RPMI7951 (cell line): ENCODE data around the gene MT1M. TPM values are rescaled to one million over a fixed set of nuclear protein-coding genes. Genes with fewer than 3 reads are reported as not detected.
A peak's percentile ranks its signal among the peaks of the same experiment; 100 is the strongest.
"Not testable (repeated sequence)": the region's sequence is repeated elsewhere in the genome, so short reads cannot be mapped to it uniquely, and the experiment has no call there.

Source experiments
- DNase-seq: peaks from one replicate; pipeline ENCODE4 v3.0.0-alpha.2; 2012; ENCODE audit warnings: low read depth
- total RNA-seq: library from RNA; depleted of rRNA; stranded (reverse); fragments of >200 nt; shearing (Covaris generic); gene quantifications from 2 replicates; pipeline ENCODE4 v1.2.3, GENCODE V29; 2014

The MT1M gene
- total RNA-seq, 1 experiment from 2014 or later = 2.3 TPM

DNA sequence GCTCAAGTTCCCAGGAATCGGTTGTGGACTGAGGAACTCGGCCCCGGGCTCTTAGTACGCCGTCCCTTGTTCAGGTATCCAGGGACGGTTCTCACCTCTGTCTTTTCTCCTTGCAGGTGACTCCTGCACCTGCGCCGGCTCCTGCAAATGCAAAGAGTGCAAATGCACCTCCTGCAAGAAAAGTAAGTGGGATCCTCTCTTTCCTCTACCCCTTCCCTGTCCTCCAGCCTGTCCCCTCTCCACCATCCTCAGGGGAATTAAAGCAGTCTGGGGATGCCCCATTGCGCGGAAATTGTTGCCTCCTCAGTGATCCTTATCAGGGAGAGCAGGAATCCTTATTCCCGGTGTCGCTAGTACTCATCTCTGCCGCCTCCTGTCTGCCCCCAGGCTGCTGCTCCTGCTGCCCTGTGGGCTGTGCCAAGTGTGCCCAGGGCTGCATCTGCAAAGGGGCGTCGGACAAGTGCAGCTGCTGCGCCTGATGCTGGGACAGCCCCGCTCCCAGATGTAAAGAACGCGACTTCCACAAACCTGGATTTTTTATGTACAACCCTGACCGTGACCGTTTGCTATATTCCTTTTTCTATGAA, 23.5 kb upstream of the MT1M start:
- DNase-seq = peak; percentile 52

DNA sequence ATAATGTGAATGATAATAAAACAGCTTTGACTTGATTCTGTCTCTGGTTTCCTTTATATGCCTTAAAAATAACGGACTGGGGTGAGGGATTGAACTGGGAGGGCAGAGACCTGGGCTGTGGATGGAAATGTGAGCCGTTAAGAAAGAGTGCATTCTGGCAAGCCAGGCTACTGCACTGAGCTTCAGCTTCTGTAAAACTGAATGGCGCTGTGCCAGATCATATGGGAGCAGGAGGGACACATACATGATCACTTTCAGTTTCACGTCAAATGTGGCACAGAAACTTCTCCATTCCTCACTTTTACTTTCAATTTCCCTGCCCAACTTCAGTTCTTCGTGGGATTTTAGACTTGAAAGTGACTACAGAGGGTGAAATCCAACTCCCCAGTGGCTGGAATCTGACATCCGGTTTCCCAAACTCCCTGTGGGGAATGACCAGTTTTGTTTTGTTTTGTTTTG, 23.0 kb upstream of the MT1M start:
- DNase-seq = peak; percentile 92

DNA sequence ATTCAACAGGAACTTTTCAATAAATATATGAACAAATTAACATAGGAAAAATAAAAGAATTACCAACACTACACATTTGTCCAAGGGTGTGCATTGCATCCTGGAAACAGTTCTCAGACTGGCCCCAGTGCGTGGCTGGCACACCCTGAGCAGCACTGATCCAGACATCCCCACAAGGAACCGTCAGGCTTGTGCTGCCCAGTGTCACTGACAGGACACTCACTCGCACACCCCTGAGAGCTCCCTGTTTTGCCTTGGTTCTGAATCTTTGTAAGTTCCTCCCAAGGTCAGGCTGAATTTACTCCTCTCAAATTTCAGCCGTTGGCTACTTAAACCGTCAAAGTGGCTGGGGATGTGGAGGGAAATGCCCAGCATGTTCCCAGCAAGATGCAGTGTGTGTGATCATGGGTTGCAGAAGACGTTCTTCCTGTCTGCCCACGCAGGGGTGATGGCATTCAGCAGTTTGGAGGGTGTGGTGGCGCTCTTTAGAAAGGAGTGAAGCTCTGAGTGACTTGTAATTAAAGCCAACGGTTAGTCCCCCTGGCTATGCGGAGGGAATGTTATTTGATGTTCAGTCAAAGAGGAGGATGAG, 22.3 kb upstream of the MT1M start:
- DNase-seq = peak; percentile 94

DNA sequence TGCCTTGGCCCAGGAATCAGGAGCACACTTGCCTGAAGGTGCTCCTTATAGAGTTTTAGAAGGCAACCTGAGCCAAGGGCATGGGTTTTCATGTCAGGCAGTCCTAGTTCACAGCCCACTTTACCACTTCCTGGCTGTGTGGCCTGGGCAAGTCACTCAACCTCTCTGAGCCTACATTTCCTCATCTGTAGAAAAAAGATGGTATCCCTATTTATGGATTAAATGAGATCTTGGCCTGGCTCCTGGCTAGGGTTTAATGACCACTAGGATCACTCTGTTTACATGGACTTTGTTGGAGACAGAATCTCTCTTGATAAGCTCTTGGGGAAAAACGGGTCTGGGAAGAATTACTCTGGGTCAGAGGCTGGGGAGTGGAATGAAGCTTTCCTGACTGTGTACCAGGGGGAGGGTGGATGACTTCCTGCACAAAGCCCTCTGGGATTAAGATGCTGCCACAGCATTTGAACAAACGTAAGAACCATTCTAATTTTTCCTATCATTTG, 21.8 kb upstream of the MT1M start:
- DNase-seq = no peak

DNA sequence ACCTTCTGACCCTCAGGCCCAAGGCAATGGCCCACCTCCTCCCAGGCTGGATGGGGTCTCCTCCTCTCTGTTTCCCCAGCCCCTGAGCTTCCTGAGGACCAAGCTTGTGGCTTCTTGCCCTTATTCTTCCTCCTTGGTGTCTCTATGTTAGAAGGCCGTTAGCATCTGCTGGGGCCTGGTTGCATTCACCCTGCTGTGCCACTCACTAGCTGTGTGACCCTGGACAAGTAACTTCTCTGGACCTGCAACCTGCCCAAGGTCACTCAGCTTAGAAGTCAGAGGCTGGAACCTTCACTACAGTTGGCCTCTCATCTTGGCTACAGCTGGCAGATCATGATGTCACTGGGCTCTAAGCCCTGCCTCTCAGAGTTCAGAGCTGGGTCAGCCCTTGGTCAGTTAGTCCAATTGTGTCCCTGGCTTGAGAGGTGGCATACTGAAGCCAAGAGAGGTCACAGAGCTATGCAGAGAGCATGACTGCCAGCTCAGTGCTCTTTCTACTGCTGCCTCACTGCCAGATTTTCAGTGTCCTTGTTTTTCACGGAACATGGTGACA, 21.1 kb upstream of the MT1M start:
- DNase-seq = peak; percentile 80

DNA sequence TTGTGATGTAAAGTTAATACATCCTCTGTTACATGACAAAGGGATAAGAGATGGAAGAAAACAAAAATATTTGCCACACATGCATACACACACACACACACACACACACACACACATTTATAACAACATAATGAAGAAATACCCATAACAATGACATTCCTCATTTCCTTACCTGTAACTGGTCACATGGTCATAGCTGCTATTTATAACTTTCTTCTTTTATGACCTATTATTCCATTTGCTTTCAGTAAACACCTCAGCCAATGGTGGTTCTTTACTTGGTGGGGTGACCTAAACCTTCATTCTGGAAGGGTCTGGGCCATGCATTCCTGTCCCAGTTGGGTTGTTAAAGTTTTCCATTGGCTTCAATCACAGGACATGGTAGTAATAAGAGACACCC, 18.8 kb upstream of the MT1M start:
- DNase-seq = no peak

DNA sequence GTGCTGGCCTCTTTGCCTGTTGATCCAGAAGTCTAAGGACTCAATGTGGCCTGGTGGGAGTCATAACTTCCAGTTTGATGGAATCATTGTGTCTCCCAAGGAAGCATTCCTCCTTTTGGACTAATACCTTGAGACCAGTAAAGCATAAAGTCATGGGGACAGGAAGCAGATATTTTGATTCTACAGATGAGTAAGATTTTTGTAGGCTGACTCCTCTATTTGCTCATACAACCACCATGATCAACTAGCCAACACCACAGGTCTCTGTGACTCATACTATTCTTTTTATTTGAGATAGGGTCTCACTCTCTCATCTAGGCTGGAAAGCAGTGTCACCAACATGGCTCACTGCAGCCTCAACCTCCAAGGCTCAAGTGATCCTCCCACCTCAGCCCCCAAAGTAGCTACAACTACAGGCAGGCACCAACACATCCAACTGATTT, 17.9 kb upstream of the MT1M start:
- DNase-seq = peak; percentile 76

DNA sequence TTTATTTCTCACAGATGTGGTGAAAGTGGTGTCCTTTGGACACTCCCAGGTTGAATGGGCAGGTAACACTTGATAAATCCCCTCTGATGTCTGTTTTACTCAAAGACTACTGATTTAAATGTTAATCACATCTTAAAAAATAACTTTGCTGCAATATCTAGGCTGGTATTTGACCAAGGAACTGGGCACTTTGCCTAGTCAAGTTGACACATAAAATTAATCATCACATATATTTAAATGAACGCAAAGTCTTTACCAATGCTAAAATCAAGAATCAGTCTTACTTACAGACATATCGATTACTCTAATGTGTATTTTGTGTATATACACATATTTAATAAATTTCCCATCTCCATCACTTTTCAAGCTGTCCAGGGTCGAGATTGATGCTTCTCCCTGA, 17.1 kb upstream of the MT1M start:
- peak; percentile 46 for DNase-seq

DNA sequence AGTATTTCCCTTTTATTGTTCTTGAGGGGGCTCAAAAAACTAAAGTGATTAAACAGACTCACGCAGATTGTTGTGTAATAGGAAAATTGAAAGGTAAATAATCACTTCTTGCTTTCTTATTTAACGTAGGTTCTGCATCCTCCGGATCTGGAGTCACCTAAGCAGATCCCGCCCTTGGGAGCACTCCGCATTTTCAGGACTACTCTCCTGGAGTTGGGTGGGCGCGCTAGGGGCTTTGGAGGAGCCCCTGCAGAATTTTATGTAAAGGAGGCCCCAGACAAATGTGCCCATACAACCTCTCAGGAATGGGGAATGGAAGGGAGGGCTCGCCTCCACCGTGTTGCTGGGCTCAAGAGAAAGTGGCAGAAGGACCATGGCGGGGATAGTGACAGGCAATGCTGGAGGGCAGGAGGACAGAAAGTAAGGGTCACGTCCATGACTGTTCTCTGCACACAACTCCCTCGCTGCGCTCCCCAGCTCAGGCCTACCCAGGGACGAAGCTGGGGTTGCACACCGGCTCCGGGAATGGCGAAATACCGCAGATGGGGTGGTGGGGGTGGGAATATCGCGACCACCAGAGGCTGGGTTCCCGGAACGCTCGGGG, 15.7 kb upstream of the MT1M start:
- DNase-seq = no peak

DNA sequence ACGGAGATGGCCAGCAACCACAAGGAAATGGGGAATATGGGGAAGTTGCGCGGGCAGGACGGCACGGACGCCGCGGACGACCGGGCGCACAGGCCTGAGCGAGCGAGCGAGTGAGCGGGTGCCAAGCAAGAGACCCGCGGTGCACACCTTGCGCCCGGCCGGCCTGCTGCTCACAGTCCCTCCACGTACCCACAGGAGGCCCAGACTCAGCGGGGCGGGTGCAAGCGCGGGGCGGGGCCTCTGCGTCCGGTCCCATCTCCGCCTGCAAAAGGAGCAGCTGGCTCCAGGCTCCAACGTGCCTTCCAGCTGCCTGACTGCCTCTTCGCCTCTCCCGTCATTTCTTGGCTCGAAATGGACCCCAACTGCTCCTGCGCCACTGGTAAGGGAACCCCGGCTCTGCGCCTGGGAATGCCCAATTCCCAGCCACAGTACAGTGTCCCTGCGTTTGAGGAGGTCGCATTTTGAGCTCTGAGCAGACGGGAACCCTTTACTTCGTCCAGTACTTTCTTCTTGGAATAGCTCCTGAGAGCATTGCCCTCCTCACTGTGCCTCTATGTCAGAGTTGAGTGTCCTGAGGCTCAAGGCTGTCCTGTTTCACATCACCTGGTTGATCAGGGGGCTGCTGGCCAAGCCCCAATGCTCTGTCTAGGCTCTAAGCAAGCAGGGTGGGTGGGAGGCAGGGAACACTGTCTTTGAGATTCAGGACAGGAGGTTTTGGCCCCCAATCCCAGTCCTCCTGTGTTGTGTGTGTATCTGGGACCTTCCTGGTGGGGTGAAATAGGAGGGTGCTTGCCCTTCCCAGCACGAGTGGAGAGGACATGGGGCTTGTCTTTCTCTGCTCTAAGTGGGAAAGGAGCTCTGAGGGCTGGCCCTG, 15.0 kb upstream of the MT1M start:
- DNase-seq = peak; percentile 84

DNA sequence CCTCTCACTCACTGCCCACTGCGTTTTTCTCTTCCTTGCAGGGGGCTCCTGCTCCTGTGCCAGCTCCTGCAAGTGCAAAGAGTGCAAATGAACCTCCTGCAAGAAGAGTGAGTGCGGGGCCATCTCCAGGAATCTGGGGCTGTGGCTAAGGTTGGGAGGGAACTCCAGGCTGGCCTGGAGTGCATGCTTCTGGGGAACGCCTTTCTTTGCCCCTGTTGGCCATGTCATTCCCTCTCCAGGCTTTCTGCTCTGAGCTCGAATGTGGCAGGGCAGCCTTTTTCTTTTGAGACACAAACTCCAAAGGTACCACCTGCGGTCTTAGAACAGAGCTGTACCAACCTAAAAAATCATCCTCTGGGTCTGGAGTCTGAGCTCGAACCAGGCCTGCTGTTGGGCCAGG, 14.3 kb upstream of the MT1M start:
- no peak for DNase-seq

DNA sequence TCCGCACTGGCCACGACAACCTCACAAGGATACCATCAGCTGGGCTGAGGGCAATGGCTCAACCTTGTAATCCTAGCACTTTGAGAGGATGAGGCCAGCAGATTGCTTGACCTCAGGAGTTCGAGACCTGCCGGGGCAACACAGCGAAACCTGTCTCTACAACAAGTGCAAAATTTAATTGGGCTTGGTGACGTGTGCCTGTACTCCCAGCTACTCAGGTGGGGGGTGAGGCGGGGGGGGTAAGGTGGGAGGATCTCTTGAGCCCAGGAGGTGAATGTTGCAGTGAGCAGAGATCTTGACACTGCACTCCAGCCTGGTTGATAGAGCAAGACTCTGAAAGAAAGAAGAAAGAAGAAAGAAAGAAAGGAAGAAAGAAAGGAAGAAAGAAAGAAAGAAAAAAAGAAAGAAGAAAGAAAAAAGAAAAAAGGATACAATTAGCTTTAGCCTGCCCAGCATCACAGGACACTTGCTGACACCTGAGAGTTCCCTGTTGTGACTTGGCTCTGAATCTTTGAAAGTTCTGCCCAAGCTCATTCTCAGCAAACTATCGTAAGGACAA, 12.0 kb upstream of the MT1M start:
- no peak for DNase-seq

DNA sequence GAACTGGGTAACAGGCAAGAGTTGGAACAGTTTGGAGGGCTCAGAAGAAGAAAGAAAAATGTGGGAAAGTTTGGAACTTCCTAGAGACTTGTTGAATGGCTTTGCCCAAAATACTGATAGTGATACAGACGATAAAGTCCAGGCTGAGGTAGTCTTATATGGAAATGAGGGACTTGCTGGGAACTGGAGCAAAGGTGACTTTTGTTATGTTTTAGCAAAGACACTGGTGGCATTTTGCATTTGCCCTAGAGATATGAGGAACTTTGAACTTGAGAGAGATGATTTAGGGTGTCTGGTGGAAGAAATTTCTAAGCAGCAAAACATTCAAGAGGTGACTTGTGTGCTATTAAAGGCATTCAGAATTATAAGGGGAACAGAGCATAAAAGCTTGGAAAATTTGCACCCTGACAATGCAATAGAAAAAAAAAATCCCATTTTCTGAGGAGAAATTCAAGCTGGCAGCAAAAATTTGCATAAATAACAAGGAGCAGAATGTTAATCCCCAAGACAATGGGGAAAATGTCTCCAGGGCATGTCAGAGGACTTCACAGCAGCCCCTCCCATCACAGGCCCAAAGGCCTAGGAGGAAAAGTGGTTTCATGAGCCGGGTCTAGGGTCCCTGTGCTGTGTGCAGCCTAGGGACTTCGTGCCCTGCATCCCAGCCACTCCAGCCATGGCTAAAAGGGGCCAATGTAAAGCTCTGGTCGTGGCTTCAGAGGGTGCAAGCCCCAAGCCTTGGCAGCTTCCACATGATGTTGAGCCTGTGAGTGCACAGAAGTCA, 10.6 kb upstream of the MT1M start:
- not testable (repeated sequence) for DNase-seq

DNA sequence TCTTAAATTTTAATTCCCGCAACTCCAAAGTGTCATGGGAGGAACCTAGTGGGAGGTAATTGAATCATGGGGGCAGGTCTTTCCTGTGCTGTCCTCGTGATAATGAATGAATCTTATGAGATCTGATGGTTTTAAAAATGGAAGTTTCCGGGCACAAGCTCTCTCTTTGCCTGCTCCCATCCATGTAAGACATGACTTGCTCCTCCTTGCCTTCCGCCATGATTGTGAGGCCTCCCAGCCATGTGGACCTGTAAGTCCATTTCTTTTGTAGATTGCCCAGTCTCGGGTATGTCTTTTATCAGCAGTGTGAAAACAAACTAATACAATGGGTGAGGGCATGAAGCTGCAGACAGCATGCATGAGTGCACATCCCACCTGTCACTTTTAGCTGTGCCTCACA, 9.3 kb upstream of the MT1M start:
- not testable (repeated sequence) for DNase-seq

DNA sequence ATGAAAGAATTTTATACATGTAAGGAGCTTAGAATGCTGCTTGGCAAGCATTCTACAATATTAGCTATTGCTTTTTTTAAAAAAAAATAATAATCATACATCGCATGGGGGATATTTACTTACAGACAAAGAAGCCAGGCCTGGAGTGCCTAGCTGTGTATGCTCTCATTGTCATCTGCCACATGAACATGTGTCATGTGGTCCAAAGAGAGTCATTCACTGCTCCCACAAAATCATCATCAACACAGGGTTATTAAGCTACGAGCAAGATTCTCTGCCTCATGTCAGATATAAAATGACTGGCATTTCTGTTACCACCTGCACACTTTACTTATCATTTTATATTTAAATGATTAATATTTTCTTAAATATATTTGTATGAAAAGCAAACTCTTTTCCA, 8.8 kb upstream of the MT1M start:
- DNase-seq = no peak

DNA sequence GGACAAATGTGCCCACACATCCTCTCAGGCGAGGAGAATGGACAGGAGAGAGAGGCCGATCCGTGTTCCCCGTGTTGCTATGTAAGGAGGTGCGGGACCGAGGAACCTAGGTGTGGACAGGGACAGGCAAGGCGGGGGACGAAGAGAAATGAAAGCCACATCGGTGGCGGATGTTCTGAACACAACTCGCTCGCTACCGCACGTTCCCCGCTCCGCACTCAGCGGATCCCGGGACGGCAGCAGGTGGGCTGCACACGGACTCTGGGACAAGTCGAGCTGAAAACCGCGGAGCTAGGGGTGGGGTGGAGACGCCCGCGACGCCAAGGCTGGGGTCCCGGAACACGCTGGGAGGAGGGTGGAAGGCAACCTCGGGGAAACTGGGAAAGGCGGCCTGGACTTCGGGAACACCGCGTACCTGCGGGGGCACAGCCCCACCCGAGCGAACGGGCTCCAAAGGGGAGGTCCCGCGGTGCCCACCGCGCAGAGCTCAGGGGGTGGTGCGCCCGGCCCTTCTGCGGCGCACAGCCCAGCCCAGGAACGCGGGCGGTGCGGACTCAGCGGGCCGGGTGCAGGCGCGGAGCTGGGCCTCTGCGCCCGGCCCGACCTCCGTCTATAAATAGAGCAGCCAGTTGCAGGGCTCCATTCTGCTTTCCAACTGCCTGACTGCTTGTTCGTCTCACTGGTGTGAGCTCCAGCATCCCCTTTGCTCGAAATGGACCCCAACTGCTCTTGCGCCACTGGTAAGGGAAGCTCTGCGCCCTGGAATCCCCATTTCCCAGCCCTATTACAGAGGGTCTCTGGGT, 7.1 kb upstream of the MT1M start, which contains the start of gene MT1E:
TSS of gene MT1E (plus strand) at position 642 of the 803 bp plus-strand sequence. CDS start at position 713, 71 bp downstream.
- DNase-seq = peak; percentile 91

DNA sequence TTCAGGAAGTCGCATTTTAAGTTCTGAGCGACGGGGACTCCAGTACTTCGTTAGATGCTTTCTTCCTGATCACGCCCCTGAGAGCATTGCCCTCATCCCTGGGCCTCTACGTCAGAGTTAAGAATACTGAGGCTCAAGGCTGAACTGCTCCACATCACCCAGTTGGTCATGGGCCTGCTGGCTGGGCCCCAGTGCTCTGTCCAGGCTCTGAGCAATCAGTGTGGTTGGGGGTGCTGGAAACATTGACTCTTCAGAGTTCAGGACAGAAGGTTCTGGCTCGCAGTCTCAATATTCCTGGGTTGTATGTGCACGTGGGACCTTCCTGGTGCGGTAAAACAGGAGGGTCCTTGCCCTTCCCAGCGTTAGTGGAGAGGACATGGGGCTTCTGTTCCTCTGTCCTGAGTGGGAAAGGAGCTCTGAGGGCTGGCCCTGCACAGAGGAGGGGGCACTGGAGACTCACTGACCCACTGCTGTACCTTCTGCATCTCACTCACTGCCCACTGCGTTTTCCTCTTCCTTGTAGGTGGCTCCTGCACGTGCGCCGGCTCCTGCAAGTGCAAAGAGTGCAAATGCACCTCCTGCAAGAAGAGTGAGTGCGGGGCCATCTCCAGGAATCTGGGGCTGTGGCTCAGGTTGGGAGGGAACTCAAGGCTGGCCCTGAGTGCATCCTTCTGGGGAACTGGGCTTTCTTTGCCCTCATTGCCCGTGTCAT, 6.4 kb upstream of the MT1M start:
- no peak for DNase-seq

DNA sequence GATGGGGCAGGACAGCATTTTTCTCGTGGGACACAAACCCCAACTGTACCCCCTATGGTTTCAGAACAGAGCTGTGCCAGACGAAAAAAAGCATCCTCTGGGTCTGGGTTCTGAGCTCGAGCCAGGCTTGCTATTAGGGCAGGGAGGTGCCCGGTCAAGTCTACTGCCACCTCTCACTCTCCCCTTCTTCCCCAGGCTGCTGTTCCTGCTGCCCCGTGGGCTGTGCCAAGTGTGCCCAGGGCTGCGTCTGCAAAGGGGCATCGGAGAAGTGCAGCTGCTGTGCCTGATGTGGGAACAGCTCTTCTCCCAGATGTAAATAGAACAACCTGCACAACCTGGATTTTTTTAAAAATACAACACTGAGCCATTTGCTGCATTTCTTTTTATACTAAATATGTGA, 5.8 kb upstream of the MT1M start:
- no peak for DNase-seq
